Activated gamma-delta T cell treated with Interleukin-2 at 50 U/mL for 16 hours (primary cell): ENCODE data around the gene CHCHD6.

Experiments used
- DNase-seq: peaks from one replicate; pipeline ENCODE4 v3.0.0-alpha.2; 2020

The CHCHD6 gene

DNA sequence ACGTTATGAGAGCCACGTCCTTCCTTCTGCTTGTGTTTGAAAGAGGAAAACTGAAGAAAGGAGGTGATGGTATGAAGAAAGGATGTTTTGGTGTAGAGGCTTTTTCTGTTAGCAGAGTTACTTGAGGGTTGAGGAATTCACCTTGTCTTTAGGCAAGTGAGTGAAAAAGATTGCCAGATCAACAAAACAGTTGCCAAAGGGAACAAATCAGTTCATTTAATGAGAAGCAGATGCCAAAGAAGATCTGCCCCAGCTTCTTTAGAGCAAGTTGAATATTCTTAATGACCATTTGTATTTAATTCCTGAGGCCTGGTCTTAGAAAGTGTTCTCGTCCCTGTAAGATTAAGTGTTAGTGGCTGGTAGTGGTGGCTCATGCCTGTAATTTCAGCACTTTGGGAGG, 2.6 kb downstream of the CHCHD6 start:
- DNase-seq = no peak

- DNase-seq = no peak
Observed at GRCh38 chr3:126711121-126711760, 7.2 kb downstream of the CHCHD6 start.

GRCh38 chr3:126713199-126713598, 9.2 kb downstream of the CHCHD6 start:
- no peak for DNase-seq

GRCh38 chr3:126714276-126714900, 10.3 kb downstream of the CHCHD6 start:
- DNase-seq = no peak

GRCh38 chr3:126714921-126715320, 10.9 kb downstream of the CHCHD6 start:
- DNase-seq = no peak

DNA sequence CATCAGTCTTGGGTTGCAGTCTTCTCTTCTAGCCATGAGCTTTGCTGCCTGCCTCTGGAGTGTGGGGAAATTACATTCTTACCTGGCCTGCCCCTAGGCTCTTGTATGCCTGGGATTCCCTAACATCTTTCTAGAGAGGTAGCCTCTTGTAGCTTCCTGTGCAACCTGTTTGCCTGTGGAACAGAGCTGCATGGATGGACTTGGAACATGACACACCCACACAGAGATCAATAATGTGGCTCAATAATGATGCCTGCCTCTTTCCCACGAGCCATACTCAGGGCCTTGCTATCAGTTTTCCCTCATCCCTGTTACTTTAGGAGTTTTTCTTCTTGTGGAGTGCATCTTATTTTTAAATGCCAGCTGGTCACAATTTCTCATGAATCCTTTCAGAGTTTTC, 11.4 kb downstream of the CHCHD6 start:
- DNase-seq = no peak

DNA sequence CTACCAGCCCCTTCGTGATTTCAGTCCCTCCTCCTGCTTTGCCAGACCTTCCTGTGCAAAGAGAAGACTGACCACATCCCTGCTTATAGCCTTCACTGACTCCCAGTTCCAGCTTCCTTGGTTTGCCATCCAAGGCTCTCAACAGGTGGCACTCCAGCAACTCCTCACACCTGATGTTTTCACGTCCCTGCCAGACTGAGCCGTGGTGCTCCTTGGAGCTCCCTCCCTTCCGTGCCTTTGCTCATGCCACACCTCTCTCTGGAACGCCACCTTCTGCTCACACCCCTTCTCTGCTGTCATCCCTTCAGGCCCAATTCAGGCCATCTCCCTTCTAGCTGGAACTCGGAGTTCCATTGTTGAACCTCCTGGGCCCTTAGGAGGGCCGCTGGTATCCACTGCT, 12.0 kb downstream of the CHCHD6 start:
- no peak for DNase-seq

- no peak for DNase-seq
Observed at GRCh38 chr3:126718561-126719445, 14.8 kb downstream of the CHCHD6 start.

DNA sequence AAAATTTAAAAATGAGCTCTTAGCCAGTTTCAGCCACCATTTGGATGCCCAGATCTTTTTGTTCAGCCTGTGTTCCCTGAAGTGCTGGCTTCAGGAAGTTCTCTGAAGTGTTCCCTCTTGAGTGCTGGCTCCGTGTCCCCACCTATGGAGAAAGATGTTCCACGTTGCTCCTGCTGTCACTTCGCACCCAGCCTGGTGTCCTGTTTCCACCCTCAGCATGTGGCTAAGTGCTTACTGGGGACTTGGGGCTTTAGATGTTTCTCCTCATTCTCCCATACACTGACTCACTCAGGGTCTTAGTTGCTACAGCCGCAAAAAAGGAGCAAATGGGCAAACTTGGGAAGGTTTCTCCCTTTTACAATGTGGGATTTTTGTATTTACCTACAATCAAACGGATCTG, 16.6 kb downstream of the CHCHD6 start:
- DNase-seq = no peak

DNA sequence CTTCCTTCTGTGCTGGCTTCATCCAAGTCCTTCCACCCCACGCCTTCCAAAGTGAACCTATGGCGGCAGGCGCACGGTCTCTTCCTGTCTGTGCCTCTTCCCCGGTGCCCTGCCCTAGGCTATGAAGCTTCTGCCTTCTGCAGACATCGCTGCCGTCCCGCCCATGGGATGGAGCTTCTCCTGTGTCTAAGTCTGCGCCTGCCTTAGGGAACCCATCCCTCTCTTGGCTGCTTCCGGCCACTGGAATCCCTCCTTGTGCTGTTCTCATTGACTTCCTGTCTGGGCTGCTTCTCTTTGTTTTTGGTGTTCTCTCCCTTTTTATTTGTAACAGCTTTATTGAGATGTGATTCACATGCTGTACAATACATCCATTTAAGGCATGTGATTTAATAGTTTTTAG, 17.2 kb downstream of the CHCHD6 start:
- no peak for DNase-seq

DNA sequence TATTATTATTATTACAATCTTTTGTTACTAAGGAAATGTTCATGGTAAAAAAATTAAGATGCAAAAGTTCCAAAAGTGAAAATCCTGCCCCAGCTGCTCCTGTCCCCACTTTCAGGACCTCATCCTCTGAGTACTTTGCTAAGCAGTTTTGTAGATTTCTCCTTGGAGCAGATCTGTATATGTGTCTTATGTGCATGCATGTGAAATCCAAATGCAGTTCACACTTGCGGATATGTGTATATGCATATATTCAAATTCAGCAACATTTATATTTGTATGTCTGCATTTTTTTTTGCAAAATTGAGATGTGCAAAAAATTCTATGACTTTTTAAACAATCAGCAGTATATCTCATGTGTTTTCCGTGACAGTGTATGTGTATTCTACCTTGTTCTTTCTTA, 19.2 kb downstream of the CHCHD6 start:
- DNase-seq = no peak

GRCh38 chr3:126723801-126724200, 19.8 kb downstream of the CHCHD6 start:
- no peak for DNase-seq

DNA sequence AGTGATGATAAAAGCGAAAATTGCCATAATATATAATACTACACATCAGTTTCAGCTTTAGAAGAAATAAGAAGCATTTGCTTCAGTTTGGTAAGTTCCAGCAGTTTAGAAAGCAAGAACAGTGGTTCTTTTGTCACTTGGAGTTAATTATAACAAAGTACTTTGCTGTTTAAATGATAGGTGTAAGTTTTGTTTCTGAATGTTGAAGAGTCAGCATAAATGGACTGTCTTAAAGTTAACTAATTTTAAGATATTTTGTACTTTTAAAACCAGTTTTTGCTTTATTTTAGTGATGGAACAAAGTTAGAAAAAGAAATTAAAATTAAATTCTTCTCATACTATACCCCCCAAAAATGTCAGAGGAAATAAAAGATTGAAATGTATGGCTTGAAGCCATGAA, 24.6 kb downstream of the CHCHD6 start:
- DNase-seq = no peak

DNA sequence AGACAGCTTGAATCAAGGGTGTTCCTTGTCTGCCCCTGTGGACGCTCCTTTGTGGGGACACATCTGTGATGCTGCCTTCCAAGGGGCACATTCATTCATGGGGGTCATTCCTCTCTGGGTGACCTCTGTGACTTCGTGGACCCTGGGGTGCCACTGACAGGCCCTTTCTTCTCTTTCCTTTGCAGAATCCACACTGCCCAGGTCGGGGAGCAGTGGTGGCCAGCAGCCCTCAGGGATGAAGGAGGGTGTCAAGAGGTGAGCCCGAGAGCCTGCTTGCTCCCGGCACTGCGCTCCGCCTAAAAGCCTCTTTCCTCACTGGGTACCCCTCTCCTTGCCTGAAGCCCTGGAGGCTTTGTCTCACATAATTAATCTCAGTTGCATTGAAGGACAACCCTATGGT, 26.3 kb downstream of the CHCHD6 start:
- no peak for DNase-seq

GRCh38 chr3:126731044-126731443, 27.0 kb downstream of the CHCHD6 start:
- DNase-seq = no peak

DNA sequence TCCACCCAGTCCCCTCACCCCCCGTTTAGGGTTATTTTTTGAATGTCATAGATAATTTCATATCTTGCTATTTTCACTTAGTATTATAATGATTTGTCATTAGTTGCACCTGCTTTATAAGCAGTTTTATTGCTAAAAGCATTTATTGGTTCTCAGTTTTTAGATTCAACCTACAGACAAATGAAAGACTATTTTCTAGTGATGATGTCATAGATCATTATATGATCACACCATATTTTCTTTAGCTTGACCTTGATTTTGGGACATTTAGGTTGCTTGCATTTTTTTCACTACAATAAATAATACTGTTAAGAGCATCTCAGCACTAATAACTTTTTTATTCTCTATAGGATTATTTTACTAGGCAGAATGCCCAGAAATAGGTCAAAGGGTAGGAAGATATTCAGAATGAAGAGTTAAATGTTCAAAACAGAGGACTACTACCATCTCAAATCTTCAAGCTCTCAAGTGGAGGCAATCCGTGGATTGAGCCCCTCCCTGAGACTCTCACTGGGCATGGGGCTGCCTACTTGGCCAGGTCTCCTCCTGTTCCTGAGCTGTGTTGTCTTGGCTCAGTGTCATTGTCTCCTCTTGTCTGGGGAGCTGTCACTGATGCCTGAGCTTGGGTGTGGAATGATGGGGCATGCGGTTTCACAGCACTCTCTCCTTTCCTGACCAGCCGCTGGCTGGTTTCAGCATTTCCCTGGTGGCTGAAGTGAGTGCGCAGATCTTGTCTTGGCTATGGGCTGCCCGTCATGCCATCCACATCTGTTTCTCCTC, 28.4 kb downstream of the CHCHD6 start:
- no peak for DNase-seq

DNA sequence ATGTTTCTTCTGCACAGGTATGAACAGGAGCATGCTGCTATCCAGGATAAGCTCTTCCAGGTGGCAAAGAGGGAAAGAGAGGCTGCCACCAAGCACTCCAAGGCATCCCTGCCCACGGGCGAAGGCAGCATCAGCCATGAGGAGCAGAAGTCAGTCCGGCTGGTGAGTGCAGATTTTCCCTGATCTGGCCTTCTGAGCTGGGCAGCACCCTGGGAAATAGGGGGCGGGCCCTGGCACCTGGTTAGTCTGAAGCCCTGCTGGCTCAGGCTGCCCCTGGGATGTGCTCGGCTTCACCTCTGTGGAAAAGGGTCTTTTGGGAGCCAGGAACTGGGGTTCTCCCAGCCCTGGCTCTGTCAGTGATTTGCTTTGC, 29.0 kb downstream of the CHCHD6 start:
- no peak for DNase-seq

DNA sequence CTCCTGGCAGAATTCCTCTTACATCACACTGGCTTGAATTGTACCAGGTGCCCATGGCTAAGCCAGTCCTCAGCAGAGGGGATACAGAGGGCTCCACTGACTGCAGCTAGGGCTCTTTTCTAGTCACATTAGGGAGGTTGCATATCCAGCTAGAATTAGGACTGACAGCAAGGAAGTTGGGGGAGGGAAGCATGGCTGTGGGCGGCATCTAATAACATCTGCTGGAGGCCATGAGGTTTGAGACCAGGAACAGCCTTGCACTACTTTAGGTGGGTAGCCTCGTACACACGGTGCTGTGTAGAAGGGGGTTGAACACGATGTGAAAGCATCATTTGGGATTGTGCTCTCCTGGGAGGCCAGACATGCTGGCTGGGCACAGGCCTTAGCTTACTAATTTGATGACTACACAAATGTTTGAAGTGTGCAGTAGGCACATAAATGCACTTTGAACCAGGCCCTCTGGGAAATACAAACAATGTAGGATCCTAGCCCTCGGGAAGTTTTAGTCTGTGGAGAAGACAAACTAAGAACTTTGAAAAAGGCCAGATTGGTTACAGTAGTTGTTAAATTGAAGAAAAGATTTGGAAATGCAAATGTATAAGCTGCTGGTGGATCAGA, 30.2 kb downstream of the CHCHD6 start:
- no peak for DNase-seq

DNA sequence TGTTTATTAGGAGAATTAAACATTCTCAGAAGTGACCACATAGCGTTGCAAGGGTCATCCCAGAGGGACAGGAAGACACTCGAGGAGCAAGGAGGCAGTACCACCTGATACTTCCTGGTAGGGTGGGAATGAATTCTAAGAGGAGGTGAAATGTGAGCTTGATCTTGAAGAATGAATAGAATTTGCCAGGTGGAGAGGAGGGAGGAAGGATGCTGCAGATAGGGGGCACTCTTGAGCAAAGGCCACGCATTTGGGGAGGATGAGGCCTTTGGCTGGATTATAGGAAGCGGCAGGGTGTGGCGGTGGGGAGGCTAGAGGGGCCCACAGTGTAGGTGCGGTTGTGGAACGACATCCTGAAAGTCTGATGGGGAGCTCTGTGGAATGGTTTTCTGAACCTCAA, 33.5 kb downstream of the CHCHD6 start:
- DNase-seq = no peak

- no peak for DNase-seq
Observed at GRCh38 chr3:126742057-126742456, 38.0 kb downstream of the CHCHD6 start.

GRCh38 chr3:126743350-126743749, 39.3 kb downstream of the CHCHD6 start:
- no peak for DNase-seq

- no peak for DNase-seq
Observed at GRCh38 chr3:126743781-126744180, 39.7 kb downstream of the CHCHD6 start.
